Measurements from ENCODE around the gene ATG2A. TPM values are rescaled to one million over a fixed set of nuclear protein-coding genes. Genes with fewer than 3 reads are reported as not detected.

The ATG2A gene
- total RNA-seq, 1 donor from 2014 or later, result 39.5 TPM

- Histone ChIP-seq H3K27ac (peak overlapping the region in 1 of 2 donors; percentile 42), H3K4me3 (peak overlapping the region; percentile 41 to 51), H3K27me3 (no peaks in the 10 kb centered on the region), H3K4me1 (peaks cover 5% of the 10 kb centered on the region in 2 donors), H3K36me3 (no peaks in the 10 kb centered on the region), H3K9me3 (no peaks in the 10 kb centered on the region)
- DNase-seq (ENCODE audit: low spot score in 2 of 2), result no peak
- intact Hi-C loops (cut with DNase I), result no loop called here
- no peak for TF ChIP-seq CTCF (IDR thresholded peaks at IDR 0.05)
Observed at GRCh38 chr11:64888406-64888728, 28.6 kb downstream of the ATG2A start.

DNA sequence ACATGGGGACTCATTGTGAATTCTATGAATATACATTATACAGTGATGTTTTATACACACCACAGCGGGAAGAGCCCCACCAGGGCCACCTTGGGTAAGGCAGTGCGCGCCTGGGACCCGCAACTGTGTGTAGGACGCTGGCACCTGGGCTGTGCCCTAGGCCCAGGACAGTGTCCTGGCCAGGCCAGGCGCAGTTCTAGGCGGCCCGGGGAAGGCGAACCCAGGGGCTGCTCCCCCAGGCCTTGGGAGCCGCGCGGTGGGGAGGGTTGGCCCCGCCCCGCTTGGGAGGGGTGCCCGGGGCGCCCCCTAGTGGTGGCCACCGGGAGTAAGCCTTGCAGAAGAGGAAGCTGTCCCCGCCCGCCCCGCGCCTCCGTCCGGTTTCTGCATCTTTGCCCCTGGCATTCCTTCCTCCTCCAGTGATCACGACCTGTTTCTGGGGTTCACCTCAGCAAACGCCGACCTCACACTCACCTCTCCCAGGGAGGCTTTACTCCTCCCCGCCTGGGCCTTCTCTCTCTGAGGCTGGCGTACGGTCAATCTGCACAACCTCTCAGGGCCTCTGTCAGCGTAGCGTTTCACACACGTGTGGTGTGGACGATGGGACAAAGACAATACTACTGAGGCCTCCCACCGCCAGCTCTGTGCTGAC, 29.1 kb downstream of the ATG2A start:
- Histone ChIP-seq H3K36me3 (no peaks in the 10 kb centered on the region), H3K27ac (peak overlapping the region in 1 of 2 donors; percentile 42), H3K4me1 (peaks cover 5 to 7% of the 10 kb centered on the region in 2 donors), H3K27me3 (no peaks in the 10 kb centered on the region), H3K9me3 (no peaks in the 10 kb centered on the region), H3K4me3 (peak overlapping the region; percentile 41 to 51)
- TF ChIP-seq CTCF (IDR thresholded peaks at IDR 0.05), result peak; percentile 94 to 97 (median 96)
- DNase-seq (ENCODE audit: low spot score in 2 of 2), result peak in 1 of 2 donors; percentile 89
- intact Hi-C loops (cut with DNase I), result no loop called here

DNA sequence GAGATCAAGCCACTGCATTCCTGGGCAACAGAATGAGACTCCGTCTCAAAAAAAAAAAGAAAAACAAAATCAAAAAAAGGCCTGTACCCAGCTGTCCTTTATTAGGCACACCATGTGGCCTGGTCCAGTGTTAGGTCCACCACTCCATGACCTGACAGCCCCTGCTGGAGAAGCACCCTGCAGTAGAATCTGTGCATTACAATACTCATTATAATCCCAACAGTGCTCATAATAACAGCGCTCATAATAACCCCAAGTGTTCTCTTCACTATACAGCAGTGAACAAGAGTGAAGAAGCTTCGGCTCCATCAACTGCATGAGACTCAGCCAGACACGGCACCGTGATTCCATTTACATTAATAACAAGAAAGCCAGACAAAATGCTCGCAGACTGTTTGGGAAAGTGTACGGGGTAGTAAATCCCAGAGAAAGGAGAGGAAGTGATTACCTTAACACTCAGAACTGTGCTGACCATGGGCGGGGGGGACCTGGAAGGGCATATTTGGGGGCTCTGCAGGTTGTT, 29.7 kb downstream of the ATG2A start:
- no peak overlapping the region for H3K4me3 ChIP-seq
- no peaks in the 10 kb centered on the region for H3K36me3 ChIP-seq
- H3K9me3 ChIP-seq, result no peaks in the 10 kb centered on the region
- no peaks in the 10 kb centered on the region for H3K27me3 ChIP-seq
- no peak for DNase-seq (ENCODE audit: low spot score in 2 of 2)
- peak overlapping the region in 1 of 2 donors; percentile 42 for H3K27ac ChIP-seq
- intact Hi-C loops (cut with DNase I), result no loop called here
- no peak for TF ChIP-seq CTCF (IDR thresholded peaks at IDR 0.05)
- peaks cover 8 to 12% of the 10 kb centered on the region in 2 donors for H3K4me1 ChIP-seq

DNA sequence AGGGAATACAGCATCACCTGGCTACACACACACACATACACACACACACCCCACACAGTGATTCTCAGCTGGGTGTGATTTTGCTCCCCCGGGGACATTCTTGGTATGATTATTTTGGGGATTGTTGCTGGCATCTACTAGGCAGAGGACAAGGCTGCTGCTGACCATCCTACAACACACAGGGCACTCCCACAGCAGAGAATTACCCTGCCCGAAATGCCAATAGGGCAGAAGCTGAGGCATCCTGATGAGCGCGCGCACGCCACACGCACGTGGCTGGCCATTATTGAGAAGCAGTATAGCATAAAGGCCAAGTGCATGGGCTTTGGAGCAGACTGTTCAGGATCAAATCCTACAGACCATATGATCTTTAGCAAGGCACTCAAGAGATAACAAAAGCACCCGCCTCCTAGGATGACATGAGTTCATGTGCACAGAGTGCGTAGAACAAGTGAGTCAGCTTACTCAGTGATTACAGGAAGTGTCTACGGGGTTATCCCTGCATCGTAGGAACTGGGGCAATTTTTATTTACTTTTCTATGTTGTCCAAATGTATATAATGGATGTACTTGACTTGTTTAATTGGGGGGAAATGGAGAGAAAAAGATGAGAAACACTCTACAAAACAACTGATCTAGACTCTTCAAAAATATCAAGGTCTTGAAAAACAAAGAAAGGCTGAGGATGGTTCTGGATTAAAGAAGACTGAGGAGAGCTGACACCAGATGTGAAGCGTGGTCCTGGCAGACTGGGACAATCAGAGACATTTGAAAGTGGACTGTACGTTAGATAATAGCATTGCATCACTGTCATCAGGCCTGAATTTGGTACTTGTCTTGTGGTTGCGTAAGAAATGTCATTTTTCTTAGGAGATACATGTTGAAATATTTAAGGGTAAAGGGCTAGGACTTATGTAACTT, 31.4 kb downstream of the ATG2A start:
- Histone ChIP-seq H3K9me3 (no peaks in the 10 kb centered on the region), H3K36me3 (no peaks in the 10 kb centered on the region), H3K27me3 (no peaks in the 10 kb centered on the region), H3K4me1 (peaks cover 8 to 12% of the 10 kb centered on the region in 2 donors), H3K27ac (no peak overlapping the region), H3K4me3 (no peak overlapping the region)
- intact Hi-C loops (cut with DNase I), result no loop called here
- DNase-seq (ENCODE audit: low spot score in 2 of 2), result no peak
- no peak for TF ChIP-seq CTCF (IDR thresholded peaks at IDR 0.05)

DNA sequence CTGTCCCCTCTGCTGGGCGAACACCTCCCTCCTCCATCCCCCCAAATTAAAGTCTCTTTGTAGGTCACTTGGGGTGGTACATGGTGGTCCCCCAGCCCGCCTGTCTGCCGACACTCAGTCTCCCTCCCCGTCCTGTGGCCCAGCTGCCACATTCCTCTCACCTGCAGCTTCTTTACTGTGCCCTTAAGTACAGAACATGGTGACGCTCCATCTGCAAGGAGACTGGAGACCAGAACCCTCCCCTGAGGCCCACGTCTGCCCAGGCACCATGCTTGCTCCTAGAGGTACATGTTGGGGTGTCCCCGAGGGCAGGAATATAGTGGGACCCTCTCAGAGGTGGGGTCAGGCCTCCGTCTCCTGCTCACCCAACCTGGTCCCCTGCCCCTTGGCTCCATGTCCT, 33.0 kb downstream of the ATG2A start:
- Histone ChIP-seq H3K4me1 (peaks cover 8 to 18% of the 10 kb centered on the region in 2 donors), H3K36me3 (no peaks in the 10 kb centered on the region), H3K27me3 (no peaks in the 10 kb centered on the region), H3K9me3 (no peaks in the 10 kb centered on the region), H3K27ac (peak overlapping the region; percentile 90 to 92), H3K4me3 (no peak overlapping the region)
- no peak for DNase-seq (ENCODE audit: low spot score in 2 of 2)
- no peak for TF ChIP-seq CTCF (IDR thresholded peaks at IDR 0.05)
- intact Hi-C loops (cut with DNase I), result no loop called here
